Endothelial cell of umbilical vein (primary cell): ENCODE results near the gene SLC24A1. TPM values are rescaled to one million over a fixed set of nuclear protein-coding genes. Genes with fewer than 3 reads are reported as not detected.

Experiments
- BruUV-seq: library from RNA; stranded (reverse); fragments of 400-500 nt; replicated peaks from 2 replicates; lab custom pipeline; 2021; lab: Mats Ljungman, UMichigan
- CTCF ChIA-PET: fragments of 300-600, 350-600 bp; sonication (Branson Sonifier 250); formaldehyde crosslinking; loops from one replicate; lab custom pipeline; 2021; ENCODE audit warnings: antibody characterized with exemption, inconsistent platforms; lab: Charles Lee
- POLR2A ChIA-PET: fragments of 300-600, 350-600 bp; sonication (Branson Sonifier 250); formaldehyde crosslinking; loops from one replicate; lab custom pipeline; 2021; ENCODE audit warnings: antibody characterized with exemption, inconsistent platforms; lab: Charles Lee
- DNase-seq: peaks from one replicate; pipeline ENCODE4 v3.0.0-alpha.2; 2011; ENCODE audit warnings: low read depth, low spot score
- FAIRE-seq: peaks from 2 replicates; lab custom pipeline; 2011; peaks lifted over from hg19 to GRCh38; lab: Jason Lieb, UNC
- H2AFZ ChIP-seq: 2 replicates; pipeline ENCODE4 v1.6.0; 2012; ENCODE audit warnings: low read depth, low read length, control low read depth, inconsistent platforms
- H3K27ac ChIP-seq: 2 replicates; pipeline ENCODE4 v1.5.1; 2011; ENCODE audit warnings: low read depth, mild to moderate bottlenecking, control low read depth, low read length, moderate library complexity; ENCODE audit not compliant: insufficient read depth
- H3K27me3 ChIP-seq, 2 experiments: 2 replicates each; pipeline versions ENCODE4 v1.6.0 to v1.6.1; 2011; ENCODE audit warnings: low read length in 2 of 2, mixed read lengths in 1 of 2; ENCODE audit not compliant: control insufficient read depth in 2 of 2, insufficient read depth in 2 of 2
- H3K36me3 ChIP-seq, 2 experiments: 2 replicates in 1 of 2; 3 replicates in 1 of 2; pipeline ENCODE4 v1.5.1; 2011; ENCODE audit warnings: low read length in 2 of 2, mild to moderate bottlenecking in 1 of 2, moderate library complexity in 1 of 2; ENCODE audit not compliant: control insufficient read depth in 2 of 2, insufficient read depth in 2 of 2; ENCODE audit errors: extremely low read depth in 1 of 2
- H3K4me1 ChIP-seq: 3 replicates; pipeline ENCODE4 v1.5.1; 2011; ENCODE audit warnings: mild to moderate bottlenecking, low read length; ENCODE audit not compliant: control insufficient read depth, insufficient read depth; ENCODE audit errors: extremely low read depth
- H3K4me2 ChIP-seq: 2 replicates; pipeline ENCODE4 v1.6.1; 2011; ENCODE audit warnings: low read length, control low read depth, mixed read lengths; ENCODE audit not compliant: insufficient read depth
- H3K4me3 ChIP-seq, 3 experiments: fragments of 200-600 bp in 1 of 3; sonication (generic), shearing (Covaris generic) in 1 of 3; replicated peaks in 1 of 3; 2 replicates each; pipeline ENCODE4 v1.5.1; 2011 to 2016; ENCODE audit warnings: control low read depth in 3 of 3, low read length in 3 of 3, mild to moderate bottlenecking in 2 of 3, inconsistent platforms in 1 of 3, low read depth in 1 of 3, moderate library complexity in 1 of 3; ENCODE audit not compliant: insufficient read depth in 1 of 3
- H3K79me2 ChIP-seq: 2 replicates; pipeline ENCODE4 v1.6.0; 2012; ENCODE audit warnings: low read length, inconsistent platforms; ENCODE audit not compliant: control insufficient read depth, insufficient read depth
- H3K9ac ChIP-seq: replicated peaks from 2 replicates; pipeline ENCODE3; 2011; ENCODE audit warnings: low read length, control low read depth; ENCODE audit not compliant: insufficient read depth; ENCODE audit errors: extremely low read depth
- H3K9me1 ChIP-seq: replicated peaks from 3 replicates; pipeline ENCODE4 v1.6.0; 2011; ENCODE audit warnings: mild to moderate bottlenecking, low read length; ENCODE audit not compliant: control insufficient read depth, insufficient read depth; ENCODE audit errors: extremely low read depth
- H3K9me3 ChIP-seq: replicated peaks from 2 replicates; pipeline ENCODE4 v1.5.1; 2012; ENCODE audit warnings: low read length, inconsistent platforms; ENCODE audit not compliant: control insufficient read depth, insufficient read depth
- H4K20me1 ChIP-seq: replicated peaks from 2 replicates; pipeline ENCODE3; 2011; ENCODE audit warnings: mild to moderate bottlenecking, low read length; ENCODE audit not compliant: control insufficient read depth, insufficient read depth; ENCODE audit errors: extremely low read depth
- CTCF ChIP-seq, 2 donors: IDR thresholded peaks; 1 replicate in 1 of 2; 2 replicates in 1 of 2; pipeline ENCODE4 v1.5.1; 2011; ENCODE audit warnings: low read length in 2 of 2, mild to moderate bottlenecking in 2 of 2, moderate library complexity in 2 of 2, control low read depth in 1 of 2, inconsistent platforms in 1 of 2, low read depth in 1 of 2; ENCODE audit not compliant: insufficient read depth in 1 of 2; ENCODE audit errors: extremely low read depth in 1 of 2
- EZH2 ChIP-seq: IDR thresholded peaks from 2 replicates; pipeline ENCODE4 v1.6.1; 2012; ENCODE audit warnings: borderline replicate concordance, low read depth, mild to moderate bottlenecking, moderate library complexity, low read length, inconsistent platforms; ENCODE audit not compliant: severe bottlenecking
- FOS ChIP-seq: IDR thresholded peaks from 2 replicates; pipeline ENCODE4 v1.6.1; 2011; ENCODE audit warnings: mild to moderate bottlenecking, low read length, moderate library complexity, borderline replicate concordance; ENCODE audit not compliant: insufficient read depth
- GATA2 ChIP-seq: IDR thresholded peaks from 2 replicates; pipeline ENCODE4 v1.7.0; 2011; ENCODE audit warnings: low read depth, mild to moderate bottlenecking, moderate library complexity, mixed read lengths, low read length; ENCODE audit not compliant: insufficient read length, insufficient read depth
- JUN ChIP-seq: IDR thresholded peaks from 2 replicates; pipeline ENCODE4 v1.6.1; 2011; ENCODE audit warnings: borderline replicate concordance, low read depth; ENCODE audit not compliant: insufficient read length, insufficient read depth
- MAX ChIP-seq: IDR thresholded peaks from 2 replicates; pipeline ENCODE4 v1.6.1; 2011; ENCODE audit not compliant: insufficient read depth, insufficient read length
- MYC ChIP-seq: IDR thresholded peaks from one replicate; pipeline ENCODE4 v1.6.1; 2011; ENCODE audit warnings: mild to moderate bottlenecking, low read depth, low read length
- POLR2A ChIP-seq: IDR thresholded peaks from 2 replicates; pipeline ENCODE4 v1.6.1; 2012; ENCODE audit warnings: low read depth, mild to moderate bottlenecking, control low read depth, low read length
- POLR2AphosphoS5 ChIP-seq: IDR thresholded peaks from 2 replicates; pipeline ENCODE4 v1.6.1; 2012; ENCODE audit warnings: low read depth, mild to moderate bottlenecking, control low read depth, low read length, moderate library complexity; ENCODE audit not compliant: insufficient read depth
- dilution Hi-C: fragments of 300-500 bp; cut with MboI; formaldehyde crosslinking; loops from one replicate; pipeline ENCODE4 v1.15.0; 2019; ENCODE audit warnings: low sequenced_read_pairs; ENCODE audit not compliant: extremely low pct_ligation_motif_present
- intact Hi-C: fragments of 100-400 bp; cut with micrococcal nuclease; formaldehyde crosslinking; loops from one replicate; pipeline ENCODE4 v1.10.0; 2022
- polyA plus RNA-seq, 4 experiments: library from polyadenylated mRNA; depleted of rRNA in 3 of 4; stranded (reverse) in 3 of 4; unstranded in 1 of 4; fragments of >200 nt; gene quantifications; 2 replicates each; pipeline versions ENCODE4 v1.2.1 to v1.2.3, GENCODE V29; 2011 to 2012; ENCODE audit warnings: missing spikeins in 1 of 4
- total RNA-seq: library from RNA; stranded (reverse); gene quantifications from 2 replicates; pipeline ENCODE4 v1.2.3, GENCODE V29; 2021

Gene SLC24A1
- total and polyA plus RNA-seq, 2 donors (not counting 3 experiments of a cell fraction or from before 2014, with no cell fraction given) = 3.6 to 7.3 TPM

- Histone ChIP-seq H3K9ac (no peak overlapping the region), H2AFZ (no peak overlapping the region), H3K79me2 (no peaks in the 10 kb centered on the region), H3K4me1 (peaks cover 11% of the 10 kb centered on the region), H3K9me3 (no peaks in the 10 kb centered on the region), H3K4me3 (no peak overlapping the region), H3K27ac (no peak overlapping the region), H3K4me2 (no peak overlapping the region), H3K9me1 (no peaks in the 10 kb centered on the region), H4K20me1 (no peaks in the 10 kb centered on the region), H3K27me3 (no peaks in the 10 kb centered on the region), H3K36me3 (peaks cover 4 to 5% of the 10 kb centered on the region in 2 experiments)
- TF ChIP-seq POLR2A = no peak
- TF ChIP-seq CTCF (IDR thresholded peaks at IDR 0.05; ENCODE audit: extremely low read depth in 1 of 2, insufficient read depth in 1 of 2, low read depth in 1 of 2, low read length in 2 of 2) = no peak
- no peak for TF ChIP-seq MYC
- no peak for TF ChIP-seq POLR2AphosphoS5
- no peak for TF ChIP-seq GATA2
- no peak for TF ChIP-seq MAX
- no peak for TF ChIP-seq EZH2
- TF ChIP-seq JUN = no peak
- no peak for TF ChIP-seq FOS
- intact Hi-C loops = no loop called here
- DNase-seq (no peak), FAIRE-seq (no peak)
- BruUV-seq = no TSS peak
- dilution Hi-C loops = no loop called here
- ChIA-PET CTCF (no interaction called here), POLR2A (interaction anchor here (1.0 kb wide), 1 partner anchor 55 kb away, joined by 5 read pairs; no protein-coding TSS in a partner anchor)
Observed at GRCh38 chr15:65571971-65572370, 49.8 kb upstream of the SLC24A1 start.
